Panc1 (cell line): ENCODE results near the gene TRIM8. TPM values are rescaled to one million over a fixed set of nuclear protein-coding genes. Genes with fewer than 3 reads are reported as not detected.

Experiments
- ATAC-seq: fragments of 200-7000 bp; cut with Tn5 transposase; 2 replicates; pipeline ENCODE4 v1.9.1; 2020; ENCODE audit warnings: mild to moderate bottlenecking, moderate library complexity
- BruUV-seq: library from RNA; stranded (reverse); fragments of 400-500 nt; replicated peaks from 2 replicates; lab custom pipeline; 2021; lab: Mats Ljungman, UMichigan
- CTCF ChIA-PET: fragments of 300-600 bp; sonication (Branson Sonifier 250); formaldehyde crosslinking; loops from one replicate; lab custom pipeline; 2022; ENCODE audit warnings: antibody characterized with exemption; lab: Charles Lee
- POLR2A ChIA-PET: fragments of 300-600 bp; sonication (Branson Sonifier 250); formaldehyde crosslinking; loops from one replicate; lab custom pipeline; 2022; ENCODE audit warnings: antibody characterized with exemption; lab: Charles Lee
- DNase-seq: peaks from one replicate; pipeline ENCODE4 v3.0.0-alpha.2; 2010; ENCODE audit warnings: low read depth, low spot score
- H3K27ac ChIP-seq: 2 replicates; pipeline ENCODE4 v1.5.1; 2011; ENCODE audit warnings: mild to moderate bottlenecking, low read length, inconsistent platforms
- H3K27me3 ChIP-seq: fragments of 200-500 bp; sonication (Bioruptor generic); 2 replicates; pipeline ENCODE4 v1.6.0; 2014; ENCODE audit warnings: low read length, inconsistent platforms; ENCODE audit not compliant: control insufficient read depth, insufficient read depth
- H3K36me3 ChIP-seq: fragments of 200-500 bp; sonication (Bioruptor generic); 2 replicates; pipeline ENCODE4 v1.5.1; 2014; ENCODE audit warnings: inconsistent platforms, mild to moderate bottlenecking, low read length, moderate library complexity; ENCODE audit not compliant: control insufficient read depth, insufficient read depth
- H3K4me1 ChIP-seq: 2 replicates; pipeline ENCODE4 v1.5.1; 2011; ENCODE audit warnings: inconsistent platforms, mild to moderate bottlenecking, low read length, moderate library complexity; ENCODE audit not compliant: control insufficient read depth, insufficient read depth
- H3K4me3 ChIP-seq, 2 experiments: 2 replicates each; pipeline ENCODE4 v1.5.1; 2011 to 2012; ENCODE audit warnings: low read depth in 2 of 2, low read length in 2 of 2, mild to moderate bottlenecking in 2 of 2, inconsistent platforms in 1 of 2, moderate library complexity in 1 of 2
- H3K9me3 ChIP-seq: fragments of 200-500 bp; sonication (Bioruptor generic); 2 replicates; pipeline ENCODE4 v1.5.1; 2014; ENCODE audit warnings: low read depth, mild to moderate bottlenecking, inconsistent platforms, low read length, moderate library complexity; ENCODE audit not compliant: control insufficient read depth, insufficient read depth
- POLR2AphosphoS5 ChIP-seq: IDR thresholded peaks from 2 replicates; pipeline ENCODE4 v1.6.1; 2012; ENCODE audit warnings: mild to moderate bottlenecking, low read depth, low read length, moderate library complexity
- SIN3A ChIP-seq: IDR thresholded peaks from 2 replicates; pipeline ENCODE4 v1.6.1; 2012; ENCODE audit warnings: low read depth, mild to moderate bottlenecking, low read length, moderate library complexity, borderline replicate concordance; ENCODE audit not compliant: insufficient read depth
- TCF7L2 ChIP-seq: IDR thresholded peaks from 2 replicates; pipeline ENCODE4 v1.6.1; 2011; ENCODE audit warnings: mild to moderate bottlenecking, low read depth, low read length, inconsistent platforms
- in situ Hi-C: cut with HindIII; loops from 2 replicates; pipeline ENCODE4 v1.10.0; 2016; ENCODE audit warnings: low sequenced_read_pairs, low pct_unique_long_range_greater_than_20kb
- intact Hi-C: fragments of 100-400 bp; cut with micrococcal nuclease; formaldehyde crosslinking; loops from one replicate; pipeline ENCODE4 v1.10.0; 2022; ENCODE audit not compliant: unreplicated experiment
- total RNA-seq: library from RNA; stranded (reverse); gene quantifications from one replicate; pipeline ENCODE4 v1.2.1, GENCODE V29; 2021; ENCODE audit not compliant: unreplicated experiment
- TF ChIP-seq, protein P1 (sequence below), 2 experiments: IDR thresholded peaks; 2 replicates each; pipeline ENCODE4 v1.6.1; 2011 to 2012; ENCODE audit warnings: low read depth in 2 of 2, control low read depth in 1 of 2, low read length in 1 of 2, mild to moderate bottlenecking in 1 of 2, moderate library complexity in 1 of 2; ENCODE audit not compliant: insufficient read depth in 1 of 2
- TF ChIP-seq, protein P2 (sequence below): fragments of 450-650 bp; IDR thresholded peaks from 2 replicates; pipeline ENCODE4 v1.5.1; 2017; ENCODE audit warnings: mild to moderate bottlenecking

Gene TRIM8
- total RNA-seq, 1 experiment from 2014 or later = 54.4 TPM

DNA sequence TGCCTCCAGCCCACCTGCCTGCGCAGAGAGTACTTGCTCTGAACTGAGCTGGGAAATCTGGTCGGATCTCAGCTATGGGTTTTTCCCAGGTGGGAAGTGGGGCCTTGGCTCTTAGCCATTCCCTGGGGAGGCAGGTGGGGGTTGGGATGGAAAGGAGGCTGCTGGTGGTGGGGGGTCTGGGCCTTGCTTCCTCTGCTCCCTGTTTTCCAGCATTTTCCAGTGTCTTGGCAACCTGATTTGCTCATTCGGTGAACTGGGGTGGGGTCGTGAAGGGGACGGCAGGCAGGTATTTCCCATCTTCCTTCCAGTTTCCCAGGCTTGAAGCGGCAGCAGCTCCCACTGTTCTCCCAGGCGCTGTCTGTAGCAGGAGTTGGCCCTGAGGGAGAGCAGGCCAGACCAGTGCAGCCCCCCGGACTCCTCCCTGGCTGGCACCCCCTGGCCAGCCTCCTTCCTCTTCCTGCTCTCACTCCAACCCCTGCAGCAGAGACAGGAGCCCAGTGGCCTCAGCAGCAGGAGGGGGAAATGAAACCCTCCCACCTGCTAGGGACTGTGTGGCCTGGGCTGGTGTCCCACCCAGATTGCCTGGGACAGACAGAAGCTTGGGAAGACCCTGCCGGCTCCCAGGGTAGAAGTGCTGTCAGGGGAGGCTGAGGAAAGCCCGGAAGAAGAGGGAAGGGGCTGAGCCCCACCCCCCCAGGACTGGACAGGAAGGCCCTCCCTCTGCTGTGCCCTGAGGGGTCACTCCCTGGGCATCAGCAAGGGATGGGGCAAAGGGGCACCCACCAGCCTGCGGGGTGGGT, 6.6 kb downstream of the TRIM8 start:
- Histone ChIP-seq H3K9me3 (no peaks in the 10 kb centered on the region), H3K4me3 (no peak overlapping the region), H3K36me3 (peaks cover 8% of the 10 kb centered on the region; the same call in 1 of the 2 replicates), H3K27me3 (no peaks in the 10 kb centered on the region), H3K27ac (peak overlapping the region; percentile 37; the same call in 1 of the 2 replicates), H3K4me1 (peaks cover 48% of the 10 kb centered on the region)
- intact Hi-C loops (no loop called here), in situ Hi-C loops (no loop called here)
- CTCF ChIA-PET = no interaction called here
- DNase-seq = no peak
- no peak for TF ChIP-seq POLR2AphosphoS5
- no peak for TF ChIP-seq SIN3A
- TF ChIP-seq, protein P1, sequence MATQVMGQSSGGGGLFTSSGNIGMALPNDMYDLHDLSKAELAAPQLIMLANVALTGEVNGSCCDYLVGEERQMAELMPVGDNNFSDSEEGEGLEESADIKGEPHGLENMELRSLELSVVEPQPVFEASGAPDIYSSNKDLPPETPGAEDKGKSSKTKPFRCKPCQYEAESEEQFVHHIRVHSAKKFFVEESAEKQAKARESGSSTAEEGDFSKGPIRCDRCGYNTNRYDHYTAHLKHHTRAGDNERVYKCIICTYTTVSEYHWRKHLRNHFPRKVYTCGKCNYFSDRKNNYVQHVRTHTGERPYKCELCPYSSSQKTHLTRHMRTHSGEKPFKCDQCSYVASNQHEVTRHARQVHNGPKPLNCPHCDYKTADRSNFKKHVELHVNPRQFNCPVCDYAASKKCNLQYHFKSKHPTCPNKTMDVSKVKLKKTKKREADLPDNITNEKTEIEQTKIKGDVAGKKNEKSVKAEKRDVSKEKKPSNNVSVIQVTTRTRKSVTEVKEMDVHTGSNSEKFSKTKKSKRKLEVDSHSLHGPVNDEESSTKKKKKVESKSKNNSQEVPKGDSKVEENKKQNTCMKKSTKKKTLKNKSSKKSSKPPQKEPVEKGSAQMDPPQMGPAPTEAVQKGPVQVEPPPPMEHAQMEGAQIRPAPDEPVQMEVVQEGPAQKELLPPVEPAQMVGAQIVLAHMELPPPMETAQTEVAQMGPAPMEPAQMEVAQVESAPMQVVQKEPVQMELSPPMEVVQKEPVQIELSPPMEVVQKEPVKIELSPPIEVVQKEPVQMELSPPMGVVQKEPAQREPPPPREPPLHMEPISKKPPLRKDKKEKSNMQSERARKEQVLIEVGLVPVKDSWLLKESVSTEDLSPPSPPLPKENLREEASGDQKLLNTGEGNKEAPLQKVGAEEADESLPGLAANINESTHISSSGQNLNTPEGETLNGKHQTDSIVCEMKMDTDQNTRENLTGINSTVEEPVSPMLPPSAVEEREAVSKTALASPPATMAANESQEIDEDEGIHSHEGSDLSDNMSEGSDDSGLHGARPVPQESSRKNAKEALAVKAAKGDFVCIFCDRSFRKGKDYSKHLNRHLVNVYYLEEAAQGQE (IDR thresholded peaks at IDR 0.05; ENCODE audit: insufficient read depth in 1 of 2, low read depth in 2 of 2, low read length in 1 of 2) = no peak
- no peak for TF ChIP-seq TCF7L2
- no peak for ATAC-seq
- BruUV-seq = no TSS peak
- POLR2A ChIA-PET = no interaction called here

DNA sequence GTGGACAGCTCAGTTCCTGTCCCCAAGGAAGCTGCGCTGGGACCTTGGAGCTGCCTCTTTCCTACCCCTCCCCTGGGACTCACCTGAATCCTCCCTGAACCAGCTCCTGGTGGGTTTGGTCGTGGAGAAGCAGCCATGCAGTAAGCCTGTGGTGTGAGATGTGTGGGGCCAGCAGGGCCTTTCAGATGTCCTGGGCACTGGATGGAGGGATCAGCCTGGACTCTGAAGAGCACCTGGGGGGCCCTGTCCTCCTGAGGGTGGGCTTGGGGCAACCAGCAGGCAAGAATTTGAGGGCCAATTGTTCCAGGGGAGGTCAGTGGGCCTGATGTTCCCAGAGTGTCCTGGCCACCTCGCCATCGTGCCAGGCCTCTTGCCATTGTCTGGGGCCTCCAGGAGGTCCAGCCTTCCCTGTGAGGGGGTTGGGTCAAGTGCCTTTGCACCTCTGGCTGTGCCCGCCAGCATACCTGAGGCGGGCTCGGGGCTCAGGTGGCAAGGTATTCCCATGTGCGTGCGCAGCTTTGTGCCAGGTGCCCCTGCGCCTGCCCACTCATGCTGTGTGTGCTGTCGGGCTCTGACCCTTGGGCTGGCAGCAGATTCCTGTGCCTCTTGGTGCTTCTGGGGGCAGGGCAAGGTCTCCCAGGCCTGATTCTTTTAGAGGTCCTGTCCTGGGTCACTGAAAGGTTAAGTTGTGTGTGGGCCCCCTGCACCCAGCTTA, 7.3 kb downstream of the TRIM8 start:
- DNase-seq = no peak
- intact Hi-C loops (no loop called here), in situ Hi-C loops (no loop called here)
- H3K27ac ChIP-seq = no peak overlapping the region
- CTCF ChIA-PET = no interaction called here
- peaks cover 7% of the 10 kb centered on the region; the same call in 1 of the 2 replicates for H3K36me3 ChIP-seq
- H3K27me3 ChIP-seq = no peaks in the 10 kb centered on the region
- peaks cover 41% of the 10 kb centered on the region for H3K4me1 ChIP-seq
- POLR2A ChIA-PET = no interaction called here
- BruUV-seq = no TSS peak
- no peak for TF ChIP-seq POLR2AphosphoS5
- TF ChIP-seq, protein P1 (IDR thresholded peaks at IDR 0.05; ENCODE audit: insufficient read depth in 1 of 2, low read depth in 2 of 2, low read length in 1 of 2) = no peak
- TF ChIP-seq SIN3A = no peak
- TF ChIP-seq, protein P2, sequence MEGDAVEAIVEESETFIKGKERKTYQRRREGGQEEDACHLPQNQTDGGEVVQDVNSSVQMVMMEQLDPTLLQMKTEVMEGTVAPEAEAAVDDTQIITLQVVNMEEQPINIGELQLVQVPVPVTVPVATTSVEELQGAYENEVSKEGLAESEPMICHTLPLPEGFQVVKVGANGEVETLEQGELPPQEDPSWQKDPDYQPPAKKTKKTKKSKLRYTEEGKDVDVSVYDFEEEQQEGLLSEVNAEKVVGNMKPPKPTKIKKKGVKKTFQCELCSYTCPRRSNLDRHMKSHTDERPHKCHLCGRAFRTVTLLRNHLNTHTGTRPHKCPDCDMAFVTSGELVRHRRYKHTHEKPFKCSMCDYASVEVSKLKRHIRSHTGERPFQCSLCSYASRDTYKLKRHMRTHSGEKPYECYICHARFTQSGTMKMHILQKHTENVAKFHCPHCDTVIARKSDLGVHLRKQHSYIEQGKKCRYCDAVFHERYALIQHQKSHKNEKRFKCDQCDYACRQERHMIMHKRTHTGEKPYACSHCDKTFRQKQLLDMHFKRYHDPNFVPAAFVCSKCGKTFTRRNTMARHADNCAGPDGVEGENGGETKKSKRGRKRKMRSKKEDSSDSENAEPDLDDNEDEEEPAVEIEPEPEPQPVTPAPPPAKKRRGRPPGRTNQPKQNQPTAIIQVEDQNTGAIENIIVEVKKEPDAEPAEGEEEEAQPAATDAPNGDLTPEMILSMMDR = no peak
- TF ChIP-seq TCF7L2 = no peak
- no peaks in the 10 kb centered on the region for H3K9me3 ChIP-seq
- ATAC-seq = no peak
- H3K4me3 ChIP-seq = no peak overlapping the region
